Suprapubic skin (tissue), 4 donors: ENCODE results near the gene DCAKD.

Experiments used
- CTCF ChIP-seq, 2 donors: fragments of 200-600 bp in 1 of 2; fragments of 450-650 bp in 1 of 2; sonication (generic) in 1 of 2; IDR thresholded peaks; one replicate each; pipeline ENCODE4 v1.5.1; 2016 to 2019; ENCODE audit warnings: antibody characterized with exemption in 2 of 2, mild to moderate bottlenecking in 1 of 2, moderate library complexity in 1 of 2
- EP300 ChIP-seq: sonication (generic); formaldehyde crosslinking; IDR thresholded peaks from one replicate; pipeline ENCODE4 v1.6.1; 2017; ENCODE audit warnings: antibody characterized with exemption
- POLR2A ChIP-seq, 2 donors: fragments of 450-650 bp; IDR thresholded peaks; one replicate each; pipeline ENCODE4 v1.6.1; 2017; ENCODE audit warnings: antibody characterized with exemption in 2 of 2, mild to moderate bottlenecking in 2 of 2, moderate library complexity in 2 of 2
- POLR2AphosphoS5 ChIP-seq, 3 donors: sonication (generic); formaldehyde crosslinking; IDR thresholded peaks; one replicate each; pipeline ENCODE4 v1.6.1; 2017; ENCODE audit warnings: antibody characterized with exemption in 3 of 3

- no peak for TF ChIP-seq POLR2A (IDR thresholded peaks at IDR 0.05)
- TF ChIP-seq CTCF (IDR thresholded peaks at IDR 0.05), result no peak
- TF ChIP-seq POLR2AphosphoS5 (IDR thresholded peaks at IDR 0.05), result no peak
- no peak for TF ChIP-seq EP300
Measured at GRCh38 chr17:45067637-45068036, 16.2 kb upstream of the DCAKD start.
